ENCODE results near the gene LIMCH1. TPM values are rescaled to one million over a fixed set of nuclear protein-coding genes. Genes with fewer than 3 reads are reported as not detected.

Gene LIMCH1
- polyA plus RNA-seq, 1 donor (not counting 4 experiments of a cell fraction or from before 2014, with no cell fraction given): 1.1 TPM

DNA sequence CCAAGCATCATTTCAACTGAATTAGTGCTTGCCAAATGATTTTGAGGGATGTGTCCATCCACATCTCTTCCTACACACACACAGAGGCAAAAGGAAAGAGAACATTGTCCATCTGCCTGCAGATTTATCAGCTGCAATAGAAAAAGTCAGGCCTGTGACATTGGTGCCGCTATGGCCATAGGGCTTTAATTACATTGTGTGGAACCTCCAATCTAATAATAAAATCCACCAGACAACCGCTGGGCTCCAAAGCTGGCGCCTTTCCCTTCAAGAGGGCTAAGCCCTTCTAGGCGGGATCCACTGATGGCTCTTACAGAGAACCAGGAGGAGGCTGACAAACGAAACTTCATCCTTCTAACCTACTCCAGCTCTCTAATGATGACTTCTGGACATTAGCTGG lies 150.0 kb downstream of the LIMCH1 start:
- Histone ChIP-seq H3K36me3 (ENCODE audit: control insufficient read depth in 2 of 2, extremely low read depth in 1 of 2, insufficient read depth in 2 of 2, low read length in 2 of 2) (no peaks in the 10 kb centered on the region), H3K4me2 (ENCODE audit: control insufficient read depth, extremely low read depth, insufficient read depth, low read depth, low read length) (no peak overlapping the region), H4K20me1 (ENCODE audit: control insufficient read depth, extremely low read depth, insufficient read depth, low read length) (no peaks in the 10 kb centered on the region), H3K9me1 (ENCODE audit: control insufficient read depth, extremely low read depth, insufficient read depth, low read length) (no peaks in the 10 kb centered on the region), H3K27me3 (ENCODE audit: control insufficient read depth, extremely low read depth, insufficient read depth, low read length) (no peaks in the 10 kb centered on the region), H2AFZ (ENCODE audit: control insufficient read depth, low read length) (no peak overlapping the region), H3K9ac (ENCODE audit: control insufficient read depth, extremely low read depth, insufficient read depth, low read length) (no peak overlapping the region), H3K27ac (ENCODE audit: control insufficient read depth, insufficient read depth, low read length) (no peak overlapping the region), H3K79me2 (ENCODE audit: control insufficient read depth, insufficient read depth, low read length) (no peaks in the 10 kb centered on the region), H3K4me1 (ENCODE audit: control insufficient read depth, extremely low read depth, insufficient read depth, low read length) (no peaks in the 10 kb centered on the region), H3K4me3 (ENCODE audit: control insufficient read depth in 2 of 3, extremely low read depth in 1 of 3, insufficient read depth in 2 of 3, low read depth in 1 of 3, low read length in 3 of 3) (no peak overlapping the region), H3K9me3 (ENCODE audit: control insufficient read depth, low read depth, low read length) (no peaks in the 10 kb centered on the region)
- DNase-seq (ENCODE audit: low read depth, low spot score) (no peak), FAIRE-seq (no peak)
- no peak for TF ChIP-seq EZH2 (IDR thresholded peaks at IDR 0.05; ENCODE audit: low read length)
- TF ChIP-seq, protein P1, sequence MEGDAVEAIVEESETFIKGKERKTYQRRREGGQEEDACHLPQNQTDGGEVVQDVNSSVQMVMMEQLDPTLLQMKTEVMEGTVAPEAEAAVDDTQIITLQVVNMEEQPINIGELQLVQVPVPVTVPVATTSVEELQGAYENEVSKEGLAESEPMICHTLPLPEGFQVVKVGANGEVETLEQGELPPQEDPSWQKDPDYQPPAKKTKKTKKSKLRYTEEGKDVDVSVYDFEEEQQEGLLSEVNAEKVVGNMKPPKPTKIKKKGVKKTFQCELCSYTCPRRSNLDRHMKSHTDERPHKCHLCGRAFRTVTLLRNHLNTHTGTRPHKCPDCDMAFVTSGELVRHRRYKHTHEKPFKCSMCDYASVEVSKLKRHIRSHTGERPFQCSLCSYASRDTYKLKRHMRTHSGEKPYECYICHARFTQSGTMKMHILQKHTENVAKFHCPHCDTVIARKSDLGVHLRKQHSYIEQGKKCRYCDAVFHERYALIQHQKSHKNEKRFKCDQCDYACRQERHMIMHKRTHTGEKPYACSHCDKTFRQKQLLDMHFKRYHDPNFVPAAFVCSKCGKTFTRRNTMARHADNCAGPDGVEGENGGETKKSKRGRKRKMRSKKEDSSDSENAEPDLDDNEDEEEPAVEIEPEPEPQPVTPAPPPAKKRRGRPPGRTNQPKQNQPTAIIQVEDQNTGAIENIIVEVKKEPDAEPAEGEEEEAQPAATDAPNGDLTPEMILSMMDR (optimal IDR thresholded peaks at IDR 0.05 in 1 of 3, IDR thresholded peaks at IDR 0.05 in 1 of 3, conservative IDR thresholded peaks at IDR 0.05 in 1 of 3; ENCODE audit: extremely low read depth in 1 of 3, insufficient read depth in 2 of 3, low read length in 3 of 3): no peak
- dilution Hi-C loops (cut with MboI; ENCODE audit: extremely low pct_ligation_motif_present, low sequenced_read_pairs): no loop called here

DNA sequence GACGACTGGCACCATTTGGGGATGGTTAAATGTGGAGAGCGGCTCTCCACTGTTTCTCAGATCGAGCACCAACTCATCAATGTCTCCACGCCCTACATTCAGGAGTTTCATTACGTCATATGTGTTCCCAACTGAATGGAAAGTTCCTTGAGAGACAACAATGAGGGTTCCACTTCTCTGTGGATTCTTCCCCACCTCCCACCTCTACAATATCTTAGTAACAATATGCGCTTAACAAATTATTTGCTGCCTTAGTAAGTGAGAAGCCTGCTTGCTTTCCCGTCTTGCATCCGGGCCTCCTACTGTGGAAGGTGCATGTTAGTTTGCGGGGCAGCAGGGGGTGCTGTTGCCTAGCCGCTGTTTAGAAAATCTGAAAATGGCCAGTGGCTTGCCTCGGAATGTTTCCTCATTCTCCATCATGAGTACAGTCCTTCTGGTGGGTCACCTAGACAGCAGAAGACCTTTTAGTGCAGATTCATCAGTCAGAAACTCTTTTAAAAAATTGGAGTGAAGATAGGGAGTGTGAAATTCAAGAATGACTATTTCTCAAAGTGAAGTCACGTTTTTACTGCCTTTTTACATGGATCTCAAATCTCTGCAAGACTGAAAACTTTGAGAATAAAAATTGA lies 154.9 kb downstream of the LIMCH1 start:
- Histone ChIP-seq H3K4me2 (ENCODE audit: control insufficient read depth, extremely low read depth, insufficient read depth, low read depth, low read length) (peak overlapping the region; percentile 40), H3K27ac (ENCODE audit: control insufficient read depth, insufficient read depth, low read length) (no peak overlapping the region), H3K9me3 (ENCODE audit: control insufficient read depth, low read depth, low read length) (no peaks in the 10 kb centered on the region), H2AFZ (ENCODE audit: control insufficient read depth, low read length) (peak overlapping the region; percentile 38), H3K27me3 (ENCODE audit: control insufficient read depth, extremely low read depth, insufficient read depth, low read length) (peaks cover 6% of the 10 kb centered on the region), H3K9me1 (ENCODE audit: control insufficient read depth, extremely low read depth, insufficient read depth, low read length) (no peaks in the 10 kb centered on the region), H4K20me1 (ENCODE audit: control insufficient read depth, extremely low read depth, insufficient read depth, low read length) (no peaks in the 10 kb centered on the region), H3K4me3 (ENCODE audit: control insufficient read depth in 2 of 3, extremely low read depth in 1 of 3, insufficient read depth in 2 of 3, low read depth in 1 of 3, low read length in 3 of 3) (peak overlapping the region in 1 of 3 experiments; percentile 1), H3K36me3 (ENCODE audit: control insufficient read depth in 2 of 2, extremely low read depth in 1 of 2, insufficient read depth in 2 of 2, low read length in 2 of 2) (no peaks in the 10 kb centered on the region), H3K79me2 (ENCODE audit: control insufficient read depth, insufficient read depth, low read length) (no peaks in the 10 kb centered on the region), H3K9ac (ENCODE audit: control insufficient read depth, extremely low read depth, insufficient read depth, low read length) (no peak overlapping the region), H3K4me1 (ENCODE audit: control insufficient read depth, extremely low read depth, insufficient read depth, low read length) (no peaks in the 10 kb centered on the region)
- dilution Hi-C loops (cut with MboI; ENCODE audit: extremely low pct_ligation_motif_present, low sequenced_read_pairs): no loop called here
- FAIRE-seq (peak; percentile 79), DNase-seq (ENCODE audit: low read depth, low spot score) (peak; percentile 5)
- no peak for TF ChIP-seq EZH2 (IDR thresholded peaks at IDR 0.05; ENCODE audit: low read length)
- TF ChIP-seq, protein P1 (optimal IDR thresholded peaks at IDR 0.05 in 1 of 3, IDR thresholded peaks at IDR 0.05 in 1 of 3, conservative IDR thresholded peaks at IDR 0.05 in 1 of 3; ENCODE audit: extremely low read depth in 1 of 3, insufficient read depth in 2 of 3, low read length in 3 of 3): peak; percentile 89 to 94 (median 91)

All from keratinocyte (primary cell).